Esophagus squamous epithelium (tissue), 4 donors: Measurements from ENCODE around the gene ATP8A2.

Source experiments
- CTCF ChIP-seq, 6 experiments: fragments of 450-650 bp in 4 of 6; fragments of 200-600 bp in 2 of 6; sonication (generic) in 2 of 6; IDR thresholded peaks; one replicate each; pipeline ENCODE4 v1.5.1; 2016 to 2019; ENCODE audit warnings: antibody characterized with exemption in 6 of 6, mild to moderate bottlenecking in 4 of 6, moderate library complexity in 4 of 6
- POLR2A ChIP-seq, 4 donors: fragments of 450-650 bp; IDR thresholded peaks; one replicate each; pipeline ENCODE4 v1.6.1; 2017; ENCODE audit warnings: antibody characterized with exemption in 4 of 4, mild to moderate bottlenecking in 4 of 4, moderate library complexity in 3 of 4

DNA sequence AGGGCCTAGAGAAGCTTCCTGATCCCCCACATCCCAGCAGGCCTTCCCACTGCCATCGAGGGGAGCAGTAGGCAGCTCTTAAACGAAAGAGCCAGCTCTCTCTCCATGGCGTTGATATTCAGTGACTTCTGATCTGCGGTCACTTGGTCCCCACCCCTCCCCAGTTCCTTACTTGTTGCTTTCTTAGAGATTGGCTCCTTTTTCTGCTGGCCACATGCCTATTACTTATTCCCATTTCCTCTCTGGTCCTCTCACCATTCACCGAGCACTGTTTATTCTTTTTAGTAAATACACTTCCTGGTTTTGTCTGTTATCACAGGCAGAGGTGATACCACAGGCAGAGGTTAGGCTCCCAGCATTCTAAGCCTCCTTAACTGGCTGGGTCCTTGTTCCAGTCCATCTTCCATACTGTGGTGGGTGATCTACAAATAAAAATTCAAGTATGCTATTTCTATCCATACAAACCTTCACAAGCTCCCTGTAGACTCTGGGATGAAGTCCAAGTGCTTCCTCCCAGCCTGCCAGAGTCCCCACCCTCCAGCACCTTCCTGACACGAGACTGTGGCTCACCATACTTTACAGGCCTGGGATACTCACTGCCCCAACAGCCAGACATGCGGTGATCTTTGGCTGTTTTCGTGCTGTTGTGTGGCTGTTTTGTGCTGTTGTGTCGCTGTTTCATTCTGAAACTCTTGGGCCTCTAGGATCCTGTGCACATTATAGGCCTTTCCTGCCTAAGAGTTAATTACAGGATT is 315.9 kb downstream of the ATP8A2 start:
- no peak for TF ChIP-seq CTCF (IDR thresholded peaks at IDR 0.05)
- no peak for TF ChIP-seq POLR2A (IDR thresholded peaks at IDR 0.05)
